Testis (tissue), 2 donors: ENCODE results near the gene ANO7.

ENCODE experiments used
- CTCF ChIP-seq, 3 experiments: fragments of 450-650 bp in 2 of 3; fragments of 200-600 bp in 1 of 3; sonication (generic) in 1 of 3; IDR thresholded peaks; one replicate each; pipeline ENCODE4 v1.5.1; 2016 to 2019; ENCODE audit warnings: antibody characterized with exemption in 3 of 3, mild to moderate bottlenecking in 2 of 3, moderate library complexity in 1 of 3
- POLR2A ChIP-seq: fragments of 450-650 bp; IDR thresholded peaks from one replicate; pipeline ENCODE4 v1.6.1; 2017; ENCODE audit warnings: antibody characterized with exemption, mild to moderate bottlenecking, moderate library complexity

- TF ChIP-seq CTCF (IDR thresholded peaks at IDR 0.05) (no peak), POLR2A (no peak)
These were observed 36.5 kb downstream of the ANO7 start for GRCh38 chr2:241224851-241225438.
